HepG2 (cell line): ENCODE measurements around the gene DCAF4. TPM values are rescaled to one million over a fixed set of nuclear protein-coding genes. Genes with fewer than 3 reads are reported as not detected.

Source experiments
- ATAC-seq: fragments of 200-7000 bp; cut with Tn5 transposase; 3 replicates; pipeline ENCODE4 v1.9.1; 2020; ENCODE audit warnings: mild to moderate bottlenecking, moderate library complexity
- BruUV-seq: library from RNA; stranded (reverse); fragments of 400-500 nt; replicated peaks from 2 replicates; lab custom pipeline; 2021; lab: Mats Ljungman, UMichigan
- CTCF ChIA-PET: fragments of 300-600 bp; formaldehyde crosslinking; extraction: SDS; loops from one replicate; lab custom pipeline; 2021; ENCODE audit warnings: low total read pairs, inconsistent platforms, low intra/inter-chr PET ratio; lab: Yijun Ruan, JAX
- POLR2A ChIA-PET: fragments of 350-600 bp; sonication (Branson Sonifier 250); formaldehyde crosslinking; loops from one replicate; lab custom pipeline; 2020; ENCODE audit warnings: antibody characterized with exemption, inconsistent platforms; lab: Yijun Ruan, JAX
- DNase-seq: peaks from one replicate; pipeline ENCODE4 v3.0.0-alpha.2; 2015; ENCODE audit warnings: low spot score
- FAIRE-seq: peaks from 3 replicates; lab custom pipeline; 2011; peaks lifted over from hg19 to GRCh38; lab: Jason Lieb, UNC
- H2AFZ ChIP-seq: one replicate; pipeline ENCODE4 v1.6.1; 2011; ENCODE audit warnings: low read length, inconsistent platforms
- H3K27ac ChIP-seq: fragments of 300-600 bp; 3 replicates; pipeline ENCODE4 v1.8.0; 2011; ENCODE audit warnings: mixed run types, mild to moderate bottlenecking, mixed read lengths, low read length, inconsistent platforms; ENCODE audit not compliant: insufficient read depth; ENCODE audit errors: extremely low read length
- H3K27me3 ChIP-seq, 2 experiments: fragments of 200-600 bp in 1 of 2; 2 replicates in 1 of 2; 3 replicates in 1 of 2; pipeline versions ENCODE4 v1.6.0 to v1.8.0; 2011; ENCODE audit warnings: low read length in 2 of 2, mild to moderate bottlenecking in 2 of 2, moderate library complexity in 2 of 2, inconsistent platforms in 1 of 2; ENCODE audit not compliant: insufficient read depth in 2 of 2, control insufficient read depth in 1 of 2
- H3K36me3 ChIP-seq, 2 experiments: fragments of 200-600 bp in 1 of 2; replicated peaks in 1 of 2; 2 replicates in 1 of 2; 3 replicates in 1 of 2; pipeline versions ENCODE4 v1.5.1 to v1.8.0; 2011; ENCODE audit warnings: low read length in 2 of 2, inconsistent platforms in 1 of 2; ENCODE audit not compliant: insufficient read depth in 2 of 2, control insufficient read depth in 1 of 2
- H3K4me1 ChIP-seq: 2 replicates; pipeline ENCODE4 v1.5.1; 2012; ENCODE audit warnings: low read length, inconsistent platforms; ENCODE audit not compliant: insufficient read depth
- H3K4me2 ChIP-seq: 2 replicates; pipeline ENCODE4 v1.6.0; 2011; ENCODE audit warnings: low read depth, low read length, inconsistent platforms
- H3K4me3 ChIP-seq, 3 experiments: fragments of 200-600 bp in 1 of 3; sonication (generic), shearing (Covaris generic) in 1 of 3; replicated peaks in 1 of 3; 2 replicates each; pipeline ENCODE4 v1.5.1; 2011 to 2016; ENCODE audit warnings: low read length in 3 of 3, inconsistent platforms in 2 of 3, low read depth in 2 of 3, mild to moderate bottlenecking in 2 of 3, control low read depth in 1 of 3, mixed read lengths in 1 of 3; ENCODE audit not compliant: insufficient read depth in 1 of 3
- H3K79me2 ChIP-seq: one replicate; pipeline ENCODE4 v1.6.1; 2011; ENCODE audit warnings: low read length, inconsistent platforms; ENCODE audit not compliant: insufficient read depth
- H3K9ac ChIP-seq: 2 replicates; pipeline ENCODE4 v1.6.0; 2011; ENCODE audit warnings: mild to moderate bottlenecking, low read depth, low read length, inconsistent platforms; ENCODE audit not compliant: insufficient read depth
- H3K9me3 ChIP-seq: 2 replicates; pipeline ENCODE4 v1.5.1; 2012; ENCODE audit warnings: mild to moderate bottlenecking, low read length
- H4K20me1 ChIP-seq: 2 replicates; pipeline ENCODE4 v1.6.0; 2011; ENCODE audit warnings: inconsistent platforms, mild to moderate bottlenecking, low read length, moderate library complexity; ENCODE audit not compliant: insufficient read depth
- CENPX ChIP-seq: sonication (generic); formaldehyde crosslinking; IDR thresholded peaks from 2 replicates; pipeline ENCODE4 v1.9.0; 2021; ENCODE audit warnings: mild to moderate bottlenecking, missing genetic modification reagents, moderate library complexity
- ELF3 ChIP-seq: IDR thresholded peaks from 2 replicates; pipeline ENCODE4 v1.6.1; 2016; ENCODE audit warnings: missing genetic modification reagents, missing compliant biosample characterization
- FOXO1 ChIP-seq: sonication (generic); formaldehyde crosslinking; IDR thresholded peaks from 2 replicates; pipeline ENCODE4 v1.4.0; 2020; ENCODE audit warnings: missing genetic modification reagents
- KAT8 ChIP-seq: IDR thresholded peaks from 2 replicates; pipeline ENCODE4 v1.6.1; 2016; ENCODE audit warnings: missing genetic modification reagents, missing compliant biosample characterization
- MAFF ChIP-seq: IDR thresholded peaks from 2 replicates; pipeline ENCODE4 v1.6.1; 2011; ENCODE audit warnings: low read depth, low read length, improper control_type of control experiment
- MAFK ChIP-seq, 2 experiments: IDR thresholded peaks in 1 of 2; conservative IDR thresholded peaks in 1 of 2; 2 replicates each; pipeline ENCODE4 v1.6.1; 2011; ENCODE audit warnings: improper control_type of control experiment in 2 of 2, low read length in 2 of 2
- POLR2G ChIP-seq: fragments of 200-400 bp; formaldehyde crosslinking; IDR thresholded peaks from 2 replicates; pipeline ENCODE4 v1.6.1; 2018; ENCODE audit warnings: mild to moderate bottlenecking, low read depth, low read length, moderate library complexity
- SRY ChIP-seq: sonication (generic); formaldehyde crosslinking; IDR thresholded peaks from 2 replicates; pipeline ENCODE4 v1.8.0; 2022; ENCODE audit warnings: mild to moderate bottlenecking, missing genetic modification reagents
- U2AF1 ChIP-seq: fragments of 200-400 bp; formaldehyde crosslinking; optimal IDR thresholded peaks from 2 replicates; pipeline ENCODE3; 2017; ENCODE audit warnings: mild to moderate bottlenecking, low read depth, low read length
- ZIK1 ChIP-seq: sonication (generic); formaldehyde crosslinking; IDR thresholded peaks from 2 replicates; pipeline ENCODE4 v1.5.0; 2020; ENCODE audit warnings: mild to moderate bottlenecking, low read depth, missing genetic modification reagents, borderline replicate concordance
- ZNF225 ChIP-seq: sonication (generic); formaldehyde crosslinking; IDR thresholded peaks from 2 replicates; pipeline ENCODE4 v1.4.0; 2020; ENCODE audit warnings: mild to moderate bottlenecking, missing genetic modification reagents
- ZNF256 ChIP-seq: sonication (generic); formaldehyde crosslinking; conservative IDR thresholded peaks from 2 replicates; pipeline ENCODE4 v1.4.0; 2020; ENCODE audit warnings: missing genetic modification reagents
- ZNF432 ChIP-seq: sonication (generic); formaldehyde crosslinking; IDR thresholded peaks from 2 replicates; pipeline ENCODE4 v1.5.0; 2020; ENCODE audit warnings: missing genetic modification reagents, mild to moderate bottlenecking, borderline replicate concordance
- ZNF749 ChIP-seq: sonication (generic); formaldehyde crosslinking; IDR thresholded peaks from 2 replicates; pipeline ENCODE4 v1.8.0; 2022; ENCODE audit warnings: mild to moderate bottlenecking, missing genetic modification reagents, moderate library complexity, borderline replicate concordance
- WGBS: methylation state at CpG from one replicate; pipeline ENCODE4 v1.1.6; 2017; ENCODE audit warnings: low lambda C conversion rate; 5-methylcytosine and 5-hydroxymethylcytosine counted together
- in situ Hi-C: cut with HindIII; loops from 2 replicates; pipeline ENCODE4 v1.10.0; 2017; ENCODE audit warnings: low pct_unique_long_range_greater_than_20kb; ENCODE audit not compliant: extremely low pct_ligation_motif_present
- intact Hi-C: fragments of 100-400 bp; cut with micrococcal nuclease; formaldehyde crosslinking; loops from one replicate; pipeline ENCODE4 v1.10.0; 2022; ENCODE audit not compliant: unreplicated experiment
- polyA plus RNA-seq, 8 experiments: library from polyadenylated mRNA; depleted of rRNA in 3 of 8; stranded (reverse) in 7 of 8; unstranded in 1 of 8; fragments of >200 nt; fragmentation: Illumina TruSeq in 4 of 8; extraction: Trizol in 4 of 8; gene quantifications; 2 replicates each; pipeline versions ENCODE4 v1.2.1 to v1.2.3, GENCODE V29; 2011 to 2016; ENCODE audit warnings: low read depth in 4 of 8, missing spikeins in 1 of 8, mixed read lengths in 1 of 8; ENCODE audit not compliant: insufficient read depth in 1 of 8
- total RNA-seq, 5 experiments: library from RNA; depleted of rRNA; stranded (reverse); fragments of >200 nt; fragmentation: Illumina TruSeq; extraction: Trizol; gene quantifications; 2 replicates each; pipeline ENCODE4 v1.2.3, GENCODE V29; 2016; ENCODE audit warnings: low read depth in 1 of 5
- TF ChIP-seq, protein P1 (sequence below): sonication (generic); formaldehyde crosslinking; IDR thresholded peaks from 2 replicates; pipeline ENCODE4 v1.5.0; 2020; ENCODE audit warnings: mild to moderate bottlenecking, missing genetic modification reagents, borderline replicate concordance
- TF ChIP-seq, protein P2 (sequence below): IDR thresholded peaks from 2 replicates; pipeline ENCODE4 v1.6.1; 2016; ENCODE audit warnings: mild to moderate bottlenecking

Gene DCAF4
- total and polyA plus RNA-seq, 2 of the 13 experiments (the other 11 are each of a cell fraction or from before 2014, with no cell fraction given), result 18.8 to 21.1 TPM

DNA sequence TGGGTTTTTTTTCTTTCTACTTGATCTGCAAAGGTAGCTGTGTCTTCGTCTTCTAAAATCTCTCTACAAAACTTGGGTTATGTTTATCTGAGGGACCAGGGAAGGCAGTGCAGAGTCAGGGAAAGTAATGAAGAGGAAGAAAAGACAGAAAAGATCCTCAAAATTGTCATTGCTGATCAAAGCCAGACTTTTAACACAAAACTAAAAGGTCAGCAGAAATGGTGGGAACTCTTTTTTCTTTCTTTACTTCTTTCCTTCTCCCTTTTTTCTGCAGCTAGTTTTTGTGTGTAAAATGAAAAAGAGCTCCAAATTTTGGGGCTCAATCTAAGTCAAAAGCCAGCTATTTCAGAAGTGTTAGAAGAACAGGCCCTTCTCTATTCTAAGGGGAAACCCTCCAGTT is 44.2 kb upstream of the DCAF4 start:
- no peaks in the 10 kb centered on the region for H3K9me3 ChIP-seq
- H3K36me3 ChIP-seq, result no peaks in the 10 kb centered on the region
- ChIA-PET CTCF (no interaction called here), POLR2A (no interaction called here)
- no peaks in the 10 kb centered on the region for H4K20me1 ChIP-seq
- DNase-seq (no peak), ATAC-seq (no peak), FAIRE-seq (no peak)
- intact Hi-C loops, result no loop called here
- no peak overlapping the region for H3K4me2 ChIP-seq
- in situ Hi-C loops, result no loop called here
- no TSS peak for BruUV-seq
- H3K79me2 ChIP-seq, result no peaks in the 10 kb centered on the region
- H3K27ac ChIP-seq, result no peak overlapping the region
- H3K9ac ChIP-seq, result no peak overlapping the region
- TF ChIP-seq MAFF (peak; percentile 89), ZNF749 (CRISPR knock-in tag) (no peak), MAFK (conservative IDR thresholded peaks at IDR 0.05 in 1 of 2, IDR thresholded peaks at IDR 0.05 in 1 of 2; ENCODE audit: low read length in 2 of 2) (peak; percentile 81 to 92)
- no peak overlapping the region for H3K4me3 ChIP-seq
- 63% methylated on average over 1 of the region's 1 CpG for WGBS
- H2AFZ ChIP-seq, result no peak overlapping the region
- peaks cover 0 to 3% of the 10 kb centered on the region in 2 experiments; a peak in 2 of 5 replicates for H3K27me3 ChIP-seq
- no peaks in the 10 kb centered on the region for H3K4me1 ChIP-seq

DNA sequence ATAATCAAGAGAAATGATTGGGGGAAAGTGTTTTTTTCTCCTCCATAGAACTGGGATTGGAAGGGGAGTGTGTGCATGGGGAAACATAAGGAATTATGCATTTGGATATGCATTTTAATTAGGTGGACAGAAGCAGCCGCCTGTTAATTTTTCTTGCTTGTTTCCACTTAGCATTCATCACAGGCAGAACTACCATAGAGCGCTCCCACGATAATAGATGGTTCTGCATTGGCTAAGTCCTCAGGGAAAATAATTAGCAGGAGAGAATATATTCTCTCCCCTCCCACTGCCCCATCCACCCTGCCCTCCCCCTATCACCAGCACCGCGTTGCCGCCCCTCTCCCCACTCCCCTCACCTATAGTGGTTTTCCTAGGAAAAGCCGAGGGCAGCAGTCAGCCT is 43.8 kb upstream of the DCAF4 start:
- H3K9ac ChIP-seq, result no peak overlapping the region
- H3K9me3 ChIP-seq, result no peaks in the 10 kb centered on the region
- H3K27me3 ChIP-seq, result peaks cover 0 to 3% of the 10 kb centered on the region in 2 experiments; a peak in 2 of 5 replicates
- FAIRE-seq (no peak), ATAC-seq (no peak), DNase-seq (no peak)
- no peaks in the 10 kb centered on the region for H3K79me2 ChIP-seq
- no peaks in the 10 kb centered on the region for H4K20me1 ChIP-seq
- no peaks in the 10 kb centered on the region for H3K36me3 ChIP-seq
- no peak overlapping the region for H2AFZ ChIP-seq
- H3K4me1 ChIP-seq, result no peaks in the 10 kb centered on the region
- POLR2A ChIA-PET, result no interaction called here
- in situ Hi-C loops, result no loop called here
- CTCF ChIA-PET, result no interaction called here
- H3K4me2 ChIP-seq, result no peak overlapping the region
- BruUV-seq, result no TSS peak
- intact Hi-C loops, result no loop called here
- no peak overlapping the region for H3K27ac ChIP-seq
- no peak overlapping the region for H3K4me3 ChIP-seq
- TF ChIP-seq ZNF225 (CRISPR knock-in tag) (no peak), U2AF1 (no peak), POLR2G (no peak), ZNF749 (CRISPR knock-in tag) (no peak), ZNF256 (CRISPR knock-in tag) (no peak), ELF3 (no peak), SRY (no peak), KAT8 (no peak), CENPX (no peak), ZNF432 (CRISPR knock-in tag) (no peak), FOXO1 (no peak), ZIK1 (CRISPR knock-in tag) (no peak)
- TF ChIP-seq, protein P1, sequence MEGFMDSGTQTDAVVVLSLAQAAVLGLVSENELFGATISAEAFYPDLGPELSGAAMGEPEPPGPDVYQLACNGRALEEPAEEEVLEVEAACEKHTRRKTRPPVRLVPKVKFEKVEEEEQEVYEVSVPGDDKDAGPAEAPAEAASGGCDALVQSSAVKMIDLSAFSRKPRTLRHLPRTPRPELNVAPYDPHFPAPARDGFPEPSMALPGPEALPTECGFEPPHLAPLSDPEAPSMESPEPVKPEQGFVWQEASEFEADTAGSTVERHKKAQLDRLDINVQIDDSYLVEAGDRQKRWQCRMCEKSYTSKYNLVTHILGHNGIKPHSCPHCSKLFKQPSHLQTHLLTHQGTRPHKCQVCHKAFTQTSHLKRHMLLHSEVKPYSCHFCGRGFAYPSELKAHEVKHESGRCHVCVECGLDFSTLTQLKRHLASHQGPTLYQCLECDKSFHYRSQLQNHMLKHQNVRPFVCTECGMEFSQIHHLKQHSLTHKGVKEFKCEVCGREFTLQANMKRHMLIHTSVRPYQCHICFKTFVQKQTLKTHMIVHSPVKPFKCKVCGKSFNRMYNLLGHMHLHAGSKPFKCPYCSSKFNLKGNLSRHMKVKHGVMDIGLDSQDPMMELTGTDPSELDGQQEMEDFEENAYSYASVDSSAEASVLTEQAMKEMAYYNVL (CRISPR knock-in tag), result no peak
- TF ChIP-seq, protein P2, sequence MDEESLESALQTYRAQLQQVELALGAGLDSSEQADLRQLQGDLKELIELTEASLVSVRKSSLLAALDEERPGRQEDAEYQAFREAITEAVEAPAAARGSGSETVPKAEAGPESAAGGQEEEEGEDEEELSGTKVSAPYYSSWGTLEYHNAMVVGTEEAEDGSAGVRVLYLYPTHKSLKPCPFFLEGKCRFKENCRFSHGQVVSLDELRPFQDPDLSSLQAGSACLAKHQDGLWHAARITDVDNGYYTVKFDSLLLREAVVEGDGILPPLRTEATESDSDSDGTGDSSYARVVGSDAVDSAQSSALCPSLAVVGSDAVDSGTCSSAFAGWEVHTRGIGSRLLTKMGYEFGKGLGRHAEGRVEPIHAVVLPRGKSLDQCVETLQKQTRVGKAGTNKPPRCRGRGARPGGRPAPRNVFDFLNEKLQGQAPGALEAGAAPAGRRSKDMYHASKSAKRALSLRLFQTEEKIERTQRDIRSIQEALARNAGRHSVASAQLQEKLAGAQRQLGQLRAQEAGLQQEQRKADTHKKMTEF (CRISPR knock-in tag), result no peak
- 32% methylated on average over 7 of the region's 7 CpGs for WGBS
